CD4-positive, alpha-beta memory T cell (primary cell): ENCODE data around the gene DPH1. TPM values are rescaled to one million over a fixed set of nuclear protein-coding genes. Genes with fewer than 3 reads are reported as not detected.

Experiments used
- CTCF ChIA-PET: fragments of 350-600 bp; sonication (Branson Sonifier 250); formaldehyde crosslinking; loops from one replicate; lab custom pipeline; 2021; ENCODE audit warnings: inconsistent platforms; ENCODE audit not compliant: partially characterized antibody; lab: Charles Lee
- POLR2A ChIA-PET: fragments of 350-600 bp; sonication (Branson Sonifier 250); formaldehyde crosslinking; loops from one replicate; lab custom pipeline; 2021; ENCODE audit not compliant: partially characterized antibody; lab: Charles Lee
- DNase-seq, 5 donors: peaks; one replicate each; pipeline versions ENCODE4 v3.0.0 to v3.0.0-alpha.2; 2020 to 2022; ENCODE audit warnings: mixed read lengths in 1 of 5
- H3K27ac ChIP-seq: one replicate; pipeline ENCODE4 v1.7.0; 2013; ENCODE audit warnings: low read depth, low read length
- H3K27me3 ChIP-seq: 2 replicates; pipeline ENCODE4 v1.7.0; 2013; ENCODE audit warnings: mild to moderate bottlenecking, low read length, moderate library complexity; ENCODE audit not compliant: insufficient read depth
- H3K36me3 ChIP-seq: 2 replicates; pipeline ENCODE4 v1.7.0; 2013; ENCODE audit warnings: mild to moderate bottlenecking, low read length, moderate library complexity; ENCODE audit not compliant: insufficient read depth
- H3K4me1 ChIP-seq: 2 replicates; pipeline ENCODE4 v1.7.0; 2013; ENCODE audit warnings: mild to moderate bottlenecking, low read length, moderate library complexity; ENCODE audit not compliant: insufficient read depth
- H3K4me3 ChIP-seq, 2 donors: one replicate each; pipeline ENCODE4 v1.7.0; 2013; ENCODE audit warnings: low read length in 2 of 2, mild to moderate bottlenecking in 1 of 2
- H3K9me3 ChIP-seq, 2 donors: one replicate each; pipeline ENCODE4 v1.7.0; 2013; ENCODE audit warnings: low read length in 2 of 2, control low read depth in 1 of 2; ENCODE audit not compliant: control insufficient read depth in 1 of 2
- H3K27ac Mint-ChIP-seq, 7 donors: one replicate each; pipeline ENCODE4 v1.8.0; 2020 to 2021; ENCODE audit warnings: mixed read lengths in 7 of 7, mild to moderate bottlenecking in 6 of 7, inconsistent platforms in 3 of 7, moderate library complexity in 3 of 7
- H3K27me3 Mint-ChIP-seq, 2 donors: one replicate each; pipeline ENCODE4 v1.8.0; 2020 to 2021; ENCODE audit warnings: mixed read lengths in 2 of 2
- H3K36me3 Mint-ChIP-seq, 2 donors: one replicate each; pipeline ENCODE4 v1.8.0; 2020 to 2021; ENCODE audit warnings: mixed read lengths in 2 of 2, inconsistent platforms in 1 of 2, mild to moderate bottlenecking in 1 of 2
- H3K4me1 Mint-ChIP-seq, 4 donors: one replicate each; pipeline ENCODE4 v1.8.0; 2020 to 2021; ENCODE audit warnings: mixed read lengths in 4 of 4, mild to moderate bottlenecking in 1 of 4
- H3K4me3 Mint-ChIP-seq, 8 donors: one replicate each; pipeline ENCODE4 v1.8.0; 2020 to 2021; ENCODE audit warnings: mixed read lengths in 8 of 8, mild to moderate bottlenecking in 7 of 8, moderate library complexity in 6 of 8, inconsistent platforms in 3 of 8
- H3K9me3 Mint-ChIP-seq, 8 donors: one replicate each; pipeline ENCODE4 v1.8.0; 2020 to 2021; ENCODE audit warnings: mixed read lengths in 8 of 8, mild to moderate bottlenecking in 5 of 8, inconsistent platforms in 3 of 8, moderate library complexity in 1 of 8
- intact Hi-C: fragments of 100-400 bp; cut with micrococcal nuclease; formaldehyde crosslinking; loops from one replicate; pipeline ENCODE4 v1.15.1; 2023
- polyA plus RNA-seq, 2 donors: library from polyadenylated mRNA; unstranded; fragments of 300-500 nt; fragmentation: Illumina TruSeq; gene quantifications; one replicate each; pipeline ENCODE4 v1.2.3, GENCODE V29; 2021
- total RNA-seq, 2 experiments: library from RNA; stranded (reverse); gene quantifications; one replicate each; pipeline ENCODE4 v1.2.3, GENCODE V29; 2021

DPH1 gene
- total and polyA plus RNA-seq, 4 experiments from 2014 or later, result 30.8 to 95.8 (median 58.2) TPM

GRCh38 chr17:2054262-2054511 is 24.2 kb downstream of the DPH1 start:
- intact Hi-C loops, result loop anchor here (1.0 to 2.0 kb wide), 5 partner anchors 190 to 347 kb away; partner anchors contain the start of genes MNT, SGSM2, SMG6 and SRR
- H3K4me1 Mint-ChIP-seq, result peaks cover 13 to 32% (median 19%) of the 10 kb centered on the region in 4 donors
- peak overlapping the region; percentile 87 to 96 (median 92) for H3K27ac Mint-ChIP-seq
- DNase-seq, result no peak
- peak overlapping the region; percentile 79 to 91 (median 83) for H3K4me3 Mint-ChIP-seq
- Histone ChIP-seq H3K36me3 (no peaks in the 10 kb centered on the region), H3K4me1 (peaks cover 33% of the 10 kb centered on the region), H3K9me3 (no peaks in the 10 kb centered on the region), H3K4me3 (peak overlapping the region; percentile 47 to 63), H3K27me3 (no peaks in the 10 kb centered on the region), H3K27ac (peak overlapping the region; percentile 71)
- no peaks in the 10 kb centered on the region for H3K9me3 Mint-ChIP-seq
- POLR2A ChIA-PET, result interaction anchor here (0.7 to 6.8 kb wide), 16 partner anchors 13 to 282 kb away, joined by 3 to 75 read pairs (median 14); partner anchors contain the start of genes SMG6, SRR and TSR1
- no peaks in the 10 kb centered on the region for H3K27me3 Mint-ChIP-seq
- H3K36me3 Mint-ChIP-seq, result peaks cover 0 to 4% of the 10 kb centered on the region in 2 donors
- CTCF ChIA-PET, result interaction anchor here (0.5 to 8.6 kb wide), 38 partner anchors 8 to 405 kb away, joined by 3 to 192 read pairs (median 5); partner anchors contain the start of genes SMG6 and SRR

- peak within 1 kb of the TSS; percentile 79 to 91 (median 83) for H3K4me3 Mint-ChIP-seq
- Histone ChIP-seq H3K9me3 (no peaks in the 10 kb centered on the region), H3K36me3 (no peaks in the 10 kb centered on the region), H3K27me3 (no peaks in the 10 kb centered on the region), H3K4me1 (peaks cover 30% of the 10 kb centered on the region), H3K27ac (peak within 1 kb of the TSS; percentile 71), H3K4me3 (peak within 1 kb of the TSS; percentile 47 to 63)
- intact Hi-C loops, result loop anchor here (1.0 to 2.0 kb wide), 6 partner anchors 190 to 347 kb away; partner anchors contain the start of genes MNT, SGSM2, SMG6 and SRR
- CTCF ChIA-PET, result interaction anchor here (0.5 to 8.6 kb wide), 43 partner anchors 9 to 406 kb away, joined by 3 to 192 read pairs (median 5); partner anchors contain the start of genes SMG6 and SRR
- peaks cover 0 to 4% of the 10 kb centered on the region in 2 donors for H3K36me3 Mint-ChIP-seq
- no peaks in the 10 kb centered on the region for H3K27me3 Mint-ChIP-seq
- POLR2A ChIA-PET, result interaction anchor here (0.7 to 6.8 kb wide), 24 partner anchors 10 to 338 kb away, joined by 3 to 75 read pairs (median 6); partner anchors contain the start of genes RTN4RL1, SMG6, SRR and TSR1
- peak; percentile 74 to 86 (median 83) for DNase-seq
- peaks cover 13 to 34% (median 21%) of the 10 kb centered on the region in 4 donors for H3K4me1 Mint-ChIP-seq
- no peaks in the 10 kb centered on the region for H3K9me3 Mint-ChIP-seq
- peak within 1 kb of the TSS; percentile 87 to 96 (median 92) for H3K27ac Mint-ChIP-seq
These were observed 24.7 kb downstream of the DPH1 start, which contains the start of gene HIC1 for GRCh38 chr17:2054512-2055291. HIC1 (plus strand) TSS chr17:2055103; CDS start chr17:2056691, 1,588 bp downstream.

- H3K36me3 ChIP-seq, result no peaks in the 10 kb centered on the region
- peak overlapping the region in 1 of 2 donors; percentile 63 for H3K4me3 ChIP-seq
- intact Hi-C loops, result loop anchor here (1.0 to 2.0 kb wide), 2 partner anchors 227 to 281 kb away; partner anchors contain the start of genes SGSM2 and TSR1
- peaks cover 30% of the 10 kb centered on the region for H3K4me1 ChIP-seq
- no peaks in the 10 kb centered on the region for H3K27me3 Mint-ChIP-seq
- H3K4me1 Mint-ChIP-seq, result peaks cover 13 to 34% (median 23%) of the 10 kb centered on the region in 4 donors
- H3K4me3 Mint-ChIP-seq, result peak overlapping the region in 1 of 8 donors; percentile 69
- no peak overlapping the region for H3K27ac Mint-ChIP-seq
- no peaks in the 10 kb centered on the region for H3K27me3 ChIP-seq
- no peaks in the 10 kb centered on the region for H3K9me3 ChIP-seq
- DNase-seq, result peak in 3 of 5 donors; percentile 32 to 44 (median 39)
- ChIA-PET CTCF (interaction anchor here (0.6 to 8.6 kb wide), 32 partner anchors 9 to 339 kb away, joined by 3 to 192 read pairs (median 6); partner anchors contain the start of genes SMG6, SRR and TSR1), POLR2A (interaction anchor here (0.6 to 6.8 kb wide), 26 partner anchors 9 to 1056 kb away, joined by 3 to 75 read pairs (median 4); partner anchors contain the start of genes RILP, RTN4RL1, SMG6 and SRR)
- no peaks in the 10 kb centered on the region for H3K9me3 Mint-ChIP-seq
- H3K27ac ChIP-seq, result peak overlapping the region; percentile 71
- H3K36me3 Mint-ChIP-seq, result peaks cover under 1 to 9% of the 10 kb centered on the region in 2 donors
These were observed 25.6 kb downstream of the DPH1 start for GRCh38 chr17:2055292-2056205.

- no peaks in the 10 kb centered on the region for H3K27me3 Mint-ChIP-seq
- CTCF ChIA-PET, result interaction anchor here (0.8 to 8.6 kb wide), 22 partner anchors 9 to 297 kb away, joined by 3 to 192 read pairs (median 5); partner anchors contain the start of genes SMG6 and SRR
- no peaks in the 10 kb centered on the region for H3K27me3 ChIP-seq
- intact Hi-C loops, result no loop called here
- peaks cover 13 to 34% (median 23%) of the 10 kb centered on the region in 4 donors for H3K4me1 Mint-ChIP-seq
- peak overlapping the region in 4 of 7 donors; percentile 23 to 86 (median 80) for H3K27ac Mint-ChIP-seq
- H3K36me3 ChIP-seq, result no peaks in the 10 kb centered on the region
- H3K4me3 ChIP-seq, result peak overlapping the region in 1 of 2 donors; percentile 51
- H3K36me3 Mint-ChIP-seq, result peaks cover 5 to 12% of the 10 kb centered on the region in 2 donors
- no peaks in the 10 kb centered on the region for H3K9me3 Mint-ChIP-seq
- H3K9me3 ChIP-seq, result no peaks in the 10 kb centered on the region
- H3K27ac ChIP-seq, result no peak overlapping the region
- H3K4me1 ChIP-seq, result peaks cover 27% of the 10 kb centered on the region
- H3K4me3 Mint-ChIP-seq, result peak overlapping the region; percentile 67 to 84 (median 76)
- POLR2A ChIA-PET, result interaction anchor here (0.7 to 6.8 kb wide), 22 partner anchors 8 to 407 kb away, joined by 3 to 75 read pairs (median 8); partner anchors contain the start of genes OVCA2, RILP, RTN4RL1 and SMG6
- peak; percentile 63 to 72 (median 68) for DNase-seq
These were observed 26.5 kb downstream of the DPH1 start for GRCh38 chr17:2056206-2057174.

- H3K9me3 Mint-ChIP-seq, result no peaks in the 10 kb centered on the region
- Histone ChIP-seq H3K36me3 (no peaks in the 10 kb centered on the region), H3K27ac (no peak overlapping the region), H3K27me3 (no peaks in the 10 kb centered on the region), H3K9me3 (no peaks in the 10 kb centered on the region), H3K4me1 (peaks cover 21% of the 10 kb centered on the region), H3K4me3 (no peak overlapping the region)
- POLR2A ChIA-PET, result interaction anchor here (1.1 to 6.8 kb wide), 12 partner anchors 8 to 246 kb away, joined by 3 to 75 read pairs (median 11); partner anchors contain the start of genes OVCA2, SMG6 and SRR
- no peak overlapping the region for H3K4me3 Mint-ChIP-seq
- no peaks in the 10 kb centered on the region for H3K27me3 Mint-ChIP-seq
- no peak overlapping the region for H3K27ac Mint-ChIP-seq
- intact Hi-C loops, result no loop called here
- DNase-seq, result no peak
- peaks cover 12 to 18% of the 10 kb centered on the region in 2 donors for H3K36me3 Mint-ChIP-seq
- CTCF ChIA-PET, result interaction anchor here (0.9 to 8.6 kb wide), 22 partner anchors 8 to 341 kb away, joined by 3 to 192 read pairs (median 4); no protein-coding TSS in a partner anchor
- peaks cover 7 to 27% (median 17%) of the 10 kb centered on the region in 4 donors for H3K4me1 Mint-ChIP-seq
These were observed 27.3 kb downstream of the DPH1 start for GRCh38 chr17:2057175-2057759.
